ENCODE results near the gene KRTAP4-5.
"Not testable (repeated sequence)": the region's sequence is repeated elsewhere in the genome, so short reads cannot be mapped to it uniquely, and the experiment has no call there.

The KRTAP4-5 gene

DNA sequence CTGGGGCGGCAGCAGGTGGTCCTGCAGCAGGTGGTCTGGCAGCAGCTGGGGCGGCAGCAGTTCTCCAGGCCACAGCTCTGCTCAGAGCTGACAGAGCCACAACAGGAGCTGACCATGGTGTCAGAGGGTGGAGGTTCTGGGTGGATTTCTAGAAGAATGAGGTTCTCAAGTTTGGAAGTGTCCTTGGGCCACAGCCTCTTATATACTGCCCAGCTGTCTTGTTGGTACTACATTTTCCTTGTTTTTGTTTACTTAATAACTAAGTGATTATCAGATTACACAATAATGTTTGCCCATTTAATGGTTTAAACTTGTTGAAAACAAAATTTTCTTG, at the start of gene KRTAP4-5:
Gene KRTAP4-5 (minus strand): TSS at position 174 of the 334 bp plus-strand sequence. CDS start 58 bp downstream, at position 116.
- DNase-seq = no peak

DNA sequence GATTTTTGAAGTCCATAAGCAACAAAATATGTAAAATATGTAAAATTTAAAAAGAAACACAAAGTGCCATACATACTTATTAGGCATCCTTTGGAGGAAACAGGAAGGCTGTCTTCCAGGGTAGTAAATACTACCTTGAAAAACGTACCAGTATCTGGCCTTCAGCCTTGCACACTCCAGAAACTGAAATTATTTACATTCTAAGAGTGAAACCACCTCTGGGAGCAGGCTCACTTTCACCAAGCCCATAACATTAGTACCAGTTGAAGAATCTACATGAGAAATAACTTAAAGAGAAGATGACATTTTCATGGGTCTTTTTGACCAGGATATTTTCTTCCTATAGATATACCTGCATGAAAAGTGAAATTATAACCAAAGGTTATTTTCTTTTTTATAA, 46.4 kb upstream of the KRTAP4-5 start:
- no peak for DNase-seq

DNA sequence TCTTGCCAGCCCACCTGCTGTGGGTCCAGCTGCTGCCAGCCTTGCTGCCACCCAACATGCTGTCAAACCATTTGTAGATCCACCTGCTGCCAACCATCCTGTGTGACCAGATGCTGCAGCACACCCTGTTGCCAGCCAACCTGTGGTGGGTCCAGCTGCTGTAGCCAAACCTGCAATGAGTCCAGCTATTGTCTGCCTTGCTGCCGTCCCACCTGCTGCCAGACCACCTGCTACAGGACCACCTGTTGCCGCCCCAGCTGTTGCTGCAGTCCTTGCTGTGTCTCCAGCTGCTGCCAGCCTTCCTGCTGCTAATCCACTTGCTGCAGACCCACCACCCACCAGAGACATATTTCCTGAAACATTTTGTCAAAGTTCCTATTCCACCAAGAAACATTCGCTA, 40.7 kb upstream of the KRTAP4-5 start:
- DNase-seq = no peak

DNA sequence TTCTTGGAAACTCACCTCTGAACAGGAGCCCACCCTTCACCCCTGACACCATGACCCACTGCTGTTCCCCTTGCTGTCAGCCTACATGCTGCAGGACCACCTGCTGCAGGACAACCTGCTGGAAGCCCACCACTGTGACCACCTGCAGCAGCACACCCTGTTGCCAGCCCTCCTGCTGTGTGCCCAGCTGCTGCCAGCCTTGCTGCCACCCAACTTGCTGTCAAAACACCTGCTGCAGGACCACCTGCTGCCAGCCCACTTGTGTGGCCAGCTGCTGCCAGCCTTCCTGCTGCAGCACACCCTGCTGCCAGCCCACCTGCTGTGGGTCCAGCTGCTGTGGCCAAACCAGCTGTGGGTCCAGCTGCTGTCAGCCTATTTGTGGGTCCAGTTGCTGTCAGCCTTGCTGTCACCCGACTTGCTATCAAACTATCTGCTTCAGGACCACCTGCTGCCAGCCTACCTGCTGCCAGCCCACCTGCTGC, 40.3 kb upstream of the KRTAP4-5 start, which contains the start of gene KRTAP9-1:
Gene KRTAP9-1 (plus strand): TSS at position 51 of the 482 bp plus-strand sequence. CDS start 0 bp downstream, at position 51.
- DNase-seq = not testable (repeated sequence)

DNA sequence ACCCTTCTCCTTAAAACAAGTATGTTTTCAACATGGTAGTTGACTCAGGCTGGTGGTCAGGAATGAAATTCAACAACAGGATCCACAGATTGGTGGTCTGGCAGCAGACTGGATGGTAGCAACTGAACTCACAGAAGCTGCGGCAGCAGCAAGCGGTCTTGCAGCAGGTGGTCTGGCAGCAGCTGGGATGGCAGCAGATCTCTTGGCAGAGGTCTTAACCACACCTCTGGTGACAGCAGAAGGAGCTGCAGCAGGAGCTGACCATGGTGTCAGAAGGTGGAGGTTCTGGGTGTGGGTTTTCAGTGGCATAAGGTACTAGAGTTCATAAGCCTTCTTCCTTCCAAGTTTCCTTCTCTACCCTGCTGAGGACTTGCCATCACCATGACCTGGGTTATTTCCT, 37.2 kb upstream of the KRTAP4-5 start:
- no peak for DNase-seq

DNA sequence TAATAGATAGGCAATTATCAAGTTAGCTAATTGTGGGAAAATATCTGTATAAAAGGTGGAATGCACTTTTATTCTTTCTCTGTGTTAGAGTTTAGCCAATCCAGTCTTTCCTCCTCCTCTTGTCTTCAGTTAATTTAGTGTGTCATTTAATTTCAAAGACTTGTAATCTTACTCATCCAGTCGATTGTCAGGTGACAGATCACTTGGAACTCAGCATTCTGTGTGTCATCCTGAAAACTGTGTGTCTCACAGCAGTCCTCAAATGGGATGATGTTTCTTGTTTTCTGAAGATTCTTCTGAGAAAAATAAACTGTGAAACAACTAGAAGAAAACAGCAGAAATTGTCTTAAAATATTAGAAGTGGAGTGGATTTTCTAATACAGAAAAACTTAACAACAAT, 35.4 kb upstream of the KRTAP4-5 start:
- no peak for DNase-seq

DNA sequence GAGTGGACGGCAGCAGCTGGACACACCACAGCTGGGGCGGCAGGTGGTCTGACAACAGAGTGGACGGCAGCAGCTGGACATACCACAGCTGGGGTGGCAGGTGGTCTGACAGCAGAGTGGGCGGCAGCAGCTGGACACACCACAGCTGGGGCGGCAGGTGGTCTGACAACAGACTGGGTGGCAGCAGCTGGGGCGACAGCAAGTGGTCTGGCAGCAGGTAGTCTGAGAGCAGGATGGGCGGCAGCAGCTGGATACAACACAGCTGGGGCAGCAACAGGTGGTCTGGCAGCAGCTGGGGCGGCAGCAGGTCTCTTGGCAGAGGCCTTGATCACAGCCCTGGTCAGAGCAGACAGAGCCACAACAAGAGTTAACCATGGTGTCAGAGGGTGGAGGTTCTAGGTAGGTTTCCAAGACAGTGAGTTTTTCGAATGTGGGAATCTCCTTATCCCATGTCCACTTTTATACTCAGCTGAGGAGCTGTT, 34.9 kb upstream of the KRTAP4-5 start, which contains the start of gene KRTAP4-1:
Gene KRTAP4-1 (minus strand): TSS at position 432 of the 482 bp plus-strand sequence. CDS start 57 bp downstream, at position 375.
- no peak for DNase-seq

DNA sequence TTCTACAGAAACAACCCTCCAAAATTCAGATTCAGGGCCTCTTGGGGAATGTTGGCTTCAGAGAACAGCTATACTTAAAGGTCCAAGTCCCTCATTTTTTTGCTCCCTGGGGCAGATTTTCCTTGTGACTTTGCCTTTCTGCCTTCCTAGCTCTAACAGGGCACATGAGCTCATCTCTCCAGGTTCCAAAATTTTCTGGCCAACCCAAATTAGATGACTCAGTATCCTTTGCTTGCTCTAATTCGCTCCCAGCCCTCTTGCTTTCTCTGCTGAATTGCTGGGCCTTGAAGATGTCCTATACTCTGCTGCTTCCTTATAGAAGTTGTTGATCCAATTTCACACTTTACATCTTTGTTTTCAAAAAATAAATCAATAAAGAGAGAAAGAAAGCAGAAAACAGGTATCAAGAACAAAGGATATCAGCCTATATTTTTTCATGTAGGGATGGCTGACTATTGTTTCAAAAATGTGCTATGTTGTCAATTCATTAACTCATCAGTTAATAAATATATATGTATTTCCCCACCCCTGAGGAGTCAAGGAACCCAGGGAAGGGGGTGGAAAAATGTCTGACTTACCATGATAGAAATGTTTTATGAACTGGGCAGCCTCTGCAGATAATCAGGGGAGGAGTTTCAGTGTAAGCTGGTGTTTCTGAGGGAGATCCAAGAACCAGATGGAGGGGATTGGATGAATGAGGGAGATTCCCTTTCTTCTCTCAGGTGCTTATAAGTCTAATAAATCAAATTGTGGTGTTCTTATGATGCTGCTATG, 29.4 kb upstream of the KRTAP4-5 start:
- DNase-seq = no peak

DNA sequence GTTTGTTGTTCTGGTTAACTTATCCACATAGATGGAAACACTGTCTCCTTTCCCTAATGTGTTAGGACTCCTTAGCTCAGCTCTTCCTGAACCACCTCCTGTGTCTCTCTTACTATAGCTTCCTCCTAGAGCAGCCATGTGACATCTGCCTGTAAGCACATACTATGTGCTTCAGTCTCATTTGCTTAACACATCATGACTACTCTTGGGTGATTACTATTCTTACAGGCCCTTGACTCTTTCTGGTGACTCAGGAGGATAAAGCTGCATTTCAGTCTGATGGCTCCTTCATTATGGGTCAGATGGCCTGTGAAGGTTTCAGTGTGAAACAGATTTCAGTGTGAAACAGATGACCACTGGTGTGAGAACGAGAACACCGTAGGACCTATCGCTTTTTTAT, 28.7 kb upstream of the KRTAP4-5 start:
- no peak for DNase-seq

DNA sequence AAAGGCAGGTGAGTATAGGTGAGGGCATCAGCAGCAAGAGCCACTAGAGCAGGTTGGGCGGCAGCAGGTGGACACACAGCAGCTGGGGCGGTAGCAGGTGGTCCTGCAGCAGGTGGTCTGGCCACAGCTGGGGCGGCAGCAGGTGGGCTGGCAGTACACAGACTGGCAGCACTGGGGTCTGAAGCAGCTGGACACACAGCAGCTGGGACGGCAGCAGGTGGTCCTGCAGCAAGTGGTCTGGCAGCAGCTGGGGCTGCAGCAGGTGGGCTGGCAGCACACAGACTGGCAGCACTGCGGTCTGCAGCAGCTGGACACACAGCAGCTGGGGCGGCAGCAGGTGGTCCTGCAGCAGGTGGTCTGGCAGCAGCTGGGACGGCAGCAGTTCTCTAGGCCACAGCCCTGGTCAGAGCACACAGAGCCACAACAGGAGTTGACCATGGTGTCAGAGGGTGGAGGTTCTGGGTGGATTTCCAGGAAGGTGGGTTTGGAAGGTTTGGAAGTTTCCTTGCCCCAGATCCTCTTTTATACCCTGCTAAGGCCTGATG, 28.2 kb upstream of the KRTAP4-5 start, which contains the start of gene KRTAP4-2:
Gene KRTAP4-2 (minus strand): TSS at position 495 of the 545 bp plus-strand sequence. CDS start 57 bp downstream, at position 438.
- DNase-seq = no peak

DNA sequence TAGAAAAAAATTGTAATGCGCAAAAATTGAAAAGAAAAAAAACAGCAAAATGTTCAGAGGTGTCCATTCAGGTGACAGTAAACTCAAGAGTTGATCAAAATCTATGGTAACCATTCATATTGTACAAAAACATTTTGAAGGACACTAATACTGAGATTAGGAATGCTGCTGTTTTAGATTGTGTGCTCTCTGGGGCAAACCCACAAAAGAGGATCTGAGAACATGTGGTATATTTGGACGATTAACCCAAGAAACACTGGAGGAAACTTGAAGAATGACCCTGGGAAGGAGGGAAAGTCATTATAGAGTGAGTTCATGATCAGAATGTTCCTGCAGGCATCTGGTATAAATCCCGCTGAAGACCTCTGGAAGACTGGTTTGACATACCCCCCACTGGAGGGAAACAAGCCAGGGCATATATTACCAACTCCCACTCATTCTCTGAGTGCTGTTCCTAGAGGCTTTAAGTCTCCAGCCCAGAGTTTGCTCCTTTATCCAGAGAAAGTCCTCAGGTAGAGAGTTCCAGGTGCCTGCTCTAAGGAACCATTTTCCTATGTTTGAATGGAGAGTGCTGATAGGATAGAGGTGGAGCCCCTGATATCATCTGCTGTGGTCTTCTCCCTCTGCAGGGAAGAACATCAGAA, 27.2 kb upstream of the KRTAP4-5 start:
- DNase-seq = no peak

DNA sequence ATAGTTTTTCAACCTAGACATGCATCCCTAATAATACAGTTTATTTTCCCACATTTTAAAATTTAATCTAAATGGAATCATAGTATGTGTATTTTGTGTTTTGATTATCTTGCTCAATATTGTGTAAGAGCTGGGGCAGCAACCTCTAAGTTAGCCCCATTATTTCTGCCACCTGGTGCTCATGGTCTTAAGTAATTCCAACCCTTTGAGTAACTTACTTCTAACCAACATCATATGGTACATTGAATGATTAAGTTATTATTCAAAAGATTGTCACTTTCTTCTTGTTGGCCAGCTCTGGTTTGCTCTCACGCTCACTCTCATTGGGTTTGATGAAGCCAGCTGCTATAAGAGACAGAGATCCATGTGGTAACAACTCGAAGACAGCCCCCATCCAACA, 22.3 kb upstream of the KRTAP4-5 start:
- DNase-seq = no peak

DNA sequence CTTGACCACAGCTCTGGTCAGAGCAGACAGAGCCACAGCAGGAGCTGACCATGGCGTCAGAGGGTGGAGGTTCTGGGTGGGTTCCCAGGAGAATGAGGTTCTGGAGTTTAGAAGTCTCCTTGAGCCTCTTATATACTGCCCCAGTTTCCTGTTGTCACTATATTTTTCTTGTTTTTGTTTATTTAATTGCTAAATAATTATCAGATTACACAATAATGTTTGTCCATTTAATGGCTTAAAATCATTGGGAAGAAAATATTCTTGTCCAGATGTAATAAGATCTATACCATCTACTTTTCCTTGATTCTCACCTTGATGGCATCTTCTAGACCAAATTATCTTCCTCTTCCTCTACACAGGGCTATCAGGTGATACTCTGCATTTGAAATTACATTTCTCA, 18.5 kb upstream of the KRTAP4-5 start, which contains the start of gene KRTAP4-3:
Gene KRTAP4-3 (minus strand): TSS at position 101 of the 400 bp plus-strand sequence. CDS start 49 bp downstream, at position 52.
- no peak for DNase-seq

DNA sequence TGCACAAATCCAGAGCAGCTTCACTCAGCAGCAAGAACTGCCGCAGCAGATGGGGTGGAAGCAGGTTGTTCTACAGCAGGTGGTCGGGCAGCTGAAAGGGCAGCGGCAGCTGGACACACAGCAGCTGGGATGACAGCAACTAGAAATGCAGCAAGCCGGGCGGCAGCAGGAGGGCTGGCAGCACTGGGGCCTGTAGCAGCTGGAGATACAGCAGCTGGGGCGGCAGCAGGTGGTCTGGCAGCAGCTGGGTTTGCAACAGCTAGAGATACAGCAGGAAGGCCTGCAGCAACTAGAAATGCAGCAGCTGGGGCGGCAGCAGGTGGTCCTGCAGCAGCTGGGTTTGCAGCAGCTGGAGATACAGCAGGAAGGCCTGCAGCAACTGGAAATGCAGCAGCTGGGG, 17.9 kb upstream of the KRTAP4-5 start:
- DNase-seq = no peak

DNA sequence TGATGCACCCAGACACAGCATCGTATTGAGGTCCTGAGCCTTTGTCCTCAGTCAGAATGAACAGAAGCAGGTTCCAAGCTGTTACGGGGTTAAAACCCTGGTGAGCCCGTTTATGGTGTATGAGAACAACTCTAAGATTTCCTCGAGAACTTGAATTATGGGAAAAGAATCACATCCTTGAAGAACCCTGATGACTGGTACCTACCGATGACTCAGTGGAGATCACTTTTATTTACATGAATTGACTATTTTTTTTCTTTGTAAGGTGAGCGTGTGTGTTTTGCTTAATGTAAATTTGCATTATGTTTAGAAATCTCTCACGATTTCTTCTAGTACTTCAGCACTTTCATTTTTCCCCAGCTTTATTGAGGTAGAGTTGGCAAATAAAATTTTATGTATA, 14.2 kb upstream of the KRTAP4-5 start:
- DNase-seq = no peak

DNA sequence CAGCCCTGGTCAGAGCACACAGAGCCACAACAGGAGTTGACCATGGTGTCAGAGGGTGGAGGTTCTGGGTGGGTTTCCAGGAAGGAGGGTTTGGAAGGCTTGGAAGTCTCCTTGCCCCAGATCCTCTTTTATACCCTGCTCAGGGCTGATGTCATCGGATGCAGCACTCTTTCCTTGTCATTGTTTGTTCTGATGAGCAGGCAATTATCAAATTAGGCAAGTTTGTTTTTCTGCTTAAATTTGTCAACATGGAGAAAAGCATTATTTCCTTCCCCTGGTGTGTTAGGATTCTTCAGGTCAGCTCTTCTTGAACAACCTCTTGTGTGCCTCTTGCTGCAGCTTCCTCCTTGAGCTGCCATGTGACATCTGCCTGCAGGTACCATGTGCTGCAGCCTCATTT, 11.0 kb upstream of the KRTAP4-5 start, which contains the start of gene KRTAP4-4:
Gene KRTAP4-4 (minus strand): TSS at position 101 of the 400 bp plus-strand sequence. CDS start 57 bp downstream, at position 44.
- no peak for DNase-seq

DNA sequence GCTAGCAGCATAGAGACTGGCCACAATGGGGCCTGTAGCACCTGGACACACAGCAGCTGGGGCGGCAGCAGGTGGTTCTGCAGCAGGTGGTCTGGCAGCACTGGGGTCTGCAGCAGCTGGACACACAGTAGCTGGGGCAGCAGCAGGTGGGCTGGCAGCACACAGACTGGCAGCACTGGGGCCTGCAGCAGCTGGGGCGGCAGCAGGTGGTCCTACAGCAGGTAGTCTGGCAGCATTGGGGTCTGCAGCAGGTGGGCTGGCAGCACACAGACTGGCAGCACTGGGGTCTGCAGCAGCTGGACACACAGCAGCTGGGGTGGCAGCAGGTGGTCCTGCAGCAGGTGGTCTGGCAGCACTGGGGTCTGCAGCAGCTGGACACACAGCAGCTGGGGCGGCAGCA, 10.6 kb upstream of the KRTAP4-5 start:
- not testable (repeated sequence) for DNase-seq

DNA sequence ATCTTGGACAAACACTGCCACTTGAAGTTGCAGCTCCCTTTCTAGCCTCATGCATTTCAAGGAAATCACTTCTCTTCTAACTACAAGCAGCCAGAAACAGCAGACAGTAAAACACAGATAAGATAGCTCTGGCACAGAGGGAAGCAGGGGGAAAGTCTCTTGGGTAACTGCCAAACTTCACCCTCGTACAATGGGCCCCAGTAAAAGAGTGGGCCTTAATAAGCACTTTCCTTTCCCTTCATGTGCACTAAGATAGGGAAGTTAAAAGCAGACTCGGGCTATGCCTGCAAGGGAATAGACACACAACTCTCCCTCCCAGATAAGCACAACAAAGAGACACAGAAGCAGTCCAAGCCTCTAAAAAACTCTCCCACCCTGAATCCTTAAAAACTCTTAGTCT, 4.2 kb upstream of the KRTAP4-5 start:
- DNase-seq = no peak

DNA sequence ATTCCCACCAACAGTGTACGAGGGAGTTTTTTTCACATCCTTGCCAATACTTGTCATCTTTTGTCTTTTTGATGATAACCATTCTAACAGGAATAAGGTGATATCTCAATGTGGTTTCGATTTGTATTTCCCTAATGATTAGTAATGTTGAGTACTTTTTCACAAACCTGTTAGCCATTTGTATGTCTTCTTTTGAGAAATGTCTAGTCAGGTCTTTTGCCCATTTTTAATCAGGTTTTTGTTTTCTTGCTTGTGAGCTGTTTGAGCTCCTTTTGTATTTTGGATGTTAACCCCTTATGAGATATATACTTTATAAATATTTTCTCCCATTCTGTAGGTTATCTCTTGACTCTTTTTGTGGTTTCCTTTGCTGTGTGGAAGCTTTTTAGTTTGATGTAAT, 1.9 kb upstream of the KRTAP4-5 start:
- no peak for DNase-seq

DNA sequence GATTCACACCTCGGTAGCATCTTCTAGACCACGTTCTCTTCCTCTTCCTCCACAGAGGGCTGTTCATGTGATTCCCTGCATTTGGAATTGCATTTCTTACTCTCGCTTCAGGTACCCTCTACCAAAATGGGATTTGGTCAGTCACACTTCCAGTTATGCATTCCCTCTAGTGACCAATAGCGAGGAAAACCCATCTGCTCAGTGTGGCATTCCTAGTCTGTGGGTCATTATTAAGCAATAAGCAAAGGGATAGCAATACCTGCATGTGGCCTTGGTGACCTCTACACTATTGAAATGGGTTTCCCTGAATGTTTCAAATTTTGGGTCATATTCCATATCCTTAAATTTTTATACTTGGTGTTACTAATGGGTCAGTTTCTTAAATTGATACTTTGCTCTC, 401 bp upstream of the KRTAP4-5 start:
- no peak for DNase-seq

DNA sequence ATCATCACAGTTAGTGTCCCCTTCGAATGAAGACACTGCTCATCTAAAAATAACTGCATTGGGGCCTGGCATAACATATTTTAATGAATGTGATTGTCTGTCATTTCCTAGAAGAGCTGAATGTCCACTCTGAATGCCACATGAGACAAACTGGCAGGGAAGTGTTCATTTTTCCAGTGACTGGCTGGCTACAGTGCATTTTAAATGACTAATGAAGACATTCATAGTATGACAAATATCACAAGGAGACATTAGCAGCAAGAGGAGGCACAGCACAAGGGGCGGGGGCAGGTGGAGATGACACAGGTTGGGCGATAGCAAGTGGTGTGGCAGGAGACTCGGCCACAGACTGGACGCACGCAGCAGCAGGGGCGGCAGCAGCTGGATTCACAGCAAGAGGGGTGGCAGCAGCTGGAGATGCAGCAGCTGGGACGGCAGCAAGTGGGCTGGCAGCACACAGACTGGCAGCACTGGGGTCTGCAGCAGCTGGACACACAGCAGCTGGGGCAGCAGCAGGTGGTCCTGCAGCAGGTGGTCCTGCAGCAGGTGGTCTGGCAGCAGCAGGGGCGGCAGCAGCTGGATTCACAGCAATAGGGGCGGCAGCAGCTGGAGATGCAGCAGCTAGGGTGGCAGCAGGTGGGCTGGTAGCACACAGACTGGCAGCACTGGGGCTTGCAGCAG, 514 bp downstream of the KRTAP4-5 start:
- DNase-seq = not testable (repeated sequence)

DNA sequence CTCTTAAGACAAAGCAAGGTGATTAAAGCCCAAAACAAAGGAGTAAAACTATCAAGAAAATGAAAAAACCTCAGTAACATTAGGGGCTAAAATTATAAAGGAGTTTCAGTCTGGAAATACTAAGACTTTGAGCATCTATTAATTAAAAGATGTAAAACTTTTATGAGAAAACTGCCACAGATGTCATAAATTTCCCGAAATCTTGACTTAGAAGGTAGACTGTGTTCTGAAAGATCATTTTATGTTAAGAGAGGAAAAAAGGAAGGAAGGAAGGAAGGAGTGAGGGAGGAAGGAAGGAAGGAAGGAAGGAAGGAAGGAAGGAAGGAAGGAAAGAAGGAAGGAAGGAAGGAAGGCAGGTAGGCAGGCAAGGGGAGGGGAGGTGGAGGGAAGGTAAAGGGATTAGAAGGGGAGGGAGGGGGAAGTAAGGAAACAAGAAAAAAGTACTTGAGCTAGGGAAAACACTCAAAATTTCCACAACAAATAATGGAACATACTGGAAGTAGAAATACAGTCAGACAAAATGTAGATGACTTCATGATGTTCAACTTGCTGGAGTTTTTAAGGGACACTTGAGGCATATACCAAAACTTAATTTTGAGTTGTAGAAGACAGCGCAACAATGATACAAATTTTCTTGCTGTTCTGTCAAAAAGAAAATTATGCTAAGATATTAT, 2.0 kb downstream of the KRTAP4-5 start:
- DNase-seq = no peak

All from NCI-H2107 (cell line).